PC-3 (cell line): ENCODE measurements around the gene CMC2. TPM values are rescaled to one million over a fixed set of nuclear protein-coding genes. Genes with fewer than 3 reads are reported as not detected.

Experiments used
- ATAC-seq: fragments of 200-7000 bp; cut with Tn5 transposase; 2 replicates; pipeline ENCODE4 v1.9.1; 2020; ENCODE audit warnings: mild to moderate bottlenecking, moderate library complexity
- BruUV-seq: library from RNA; stranded (reverse); fragments of 400-500 nt; replicated peaks from 2 replicates; lab custom pipeline; 2021; lab: Mats Ljungman, UMichigan
- CTCF ChIA-PET: fragments of 300-600 bp; sonication (Branson Sonifier 250); formaldehyde crosslinking; loops from one replicate; lab custom pipeline; 2022; ENCODE audit warnings: antibody characterized with exemption; lab: Charles Lee
- POLR2A ChIA-PET: fragments of 300-600 bp; sonication (Branson Sonifier 250); formaldehyde crosslinking; loops from one replicate; lab custom pipeline; 2022; ENCODE audit warnings: antibody characterized with exemption; ENCODE audit not compliant: unreplicated experiment; lab: Charles Lee
- DNase-seq: peaks from one replicate; pipeline ENCODE4 v3.0.0-alpha.2; 2015
- H2AFZ ChIP-seq: fragments of 300-600 bp; sonication (generic); 2 replicates; pipeline ENCODE4 v1.6.0; 2016; ENCODE audit warnings: antibody characterized with exemption, low read length
- H3F3A ChIP-seq: fragments of 300-600 bp; sonication (generic); one replicate; pipeline ENCODE4 v1.6.0; 2017; ENCODE audit warnings: antibody characterized with exemption, low read length, control low read depth, mild to moderate bottlenecking; ENCODE audit not compliant: unreplicated experiment
- H3K27ac ChIP-seq: fragments of 300-600 bp; sonication (generic); 2 replicates; pipeline ENCODE4 v1.5.1; 2016; ENCODE audit warnings: mild to moderate bottlenecking, low read length
- H3K27me3 ChIP-seq: fragments of 300-600 bp; sonication (generic); 2 replicates; pipeline ENCODE4 v1.6.1; 2016; ENCODE audit warnings: low read length, mixed read lengths
- H3K36me3 ChIP-seq: fragments of 300-600 bp; sonication (generic); 2 replicates; pipeline ENCODE4 v1.6.1; 2016; ENCODE audit warnings: low read depth, mixed run types, low read length, mixed read lengths
- H3K4me1 ChIP-seq: fragments of 300-600 bp; sonication (generic); 2 replicates; pipeline ENCODE4 v1.5.1; 2016; ENCODE audit warnings: low read length; ENCODE audit not compliant: insufficient read depth
- H3K4me2 ChIP-seq: fragments of 300-600 bp; sonication (generic); 2 replicates; pipeline ENCODE4 v1.6.0; 2016; ENCODE audit warnings: low read length
- H3K4me3 ChIP-seq: fragments of 300-600 bp; sonication (generic); 2 replicates; pipeline ENCODE4 v1.5.1; 2016; ENCODE audit warnings: mild to moderate bottlenecking, low read length, mixed read lengths
- H3K79me2 ChIP-seq: fragments of 300-600 bp; sonication (generic); 2 replicates; pipeline ENCODE4 v1.6.1; 2017; ENCODE audit warnings: low read length, mixed read lengths
- H3K9ac ChIP-seq: fragments of 300-600 bp; sonication (generic); 2 replicates; pipeline ENCODE4 v1.6.0; 2016; ENCODE audit warnings: mild to moderate bottlenecking, low read length
- H3K9me2 ChIP-seq: fragments of 300-600 bp; sonication (generic); replicated peaks from 2 replicates; pipeline ENCODE4 v1.6.1; 2016; ENCODE audit warnings: mixed run types, low read length, mixed read lengths
- H3K9me3 ChIP-seq: fragments of 300-600 bp; sonication (generic); 2 replicates; pipeline ENCODE4 v1.6.1; 2016; ENCODE audit warnings: low read length, mixed read lengths
- H4K20me1 ChIP-seq: fragments of 300-600 bp; sonication (generic); 2 replicates; pipeline ENCODE4 v1.6.1; 2016; ENCODE audit warnings: low read length, mixed read lengths
- CTCF ChIP-seq: fragments of 300-600 bp; sonication (generic); conservative IDR thresholded peaks from 2 replicates; pipeline ENCODE4 v1.5.1; 2017; ENCODE audit warnings: antibody characterized with exemption, low read depth, mild to moderate bottlenecking, low read length
- EZH2 ChIP-seq: fragments of 300-600 bp; sonication (generic); IDR thresholded peaks from one replicate; pipeline ENCODE4 v1.6.1; 2017; ENCODE audit warnings: antibody characterized with exemption, mild to moderate bottlenecking, low read length; ENCODE audit not compliant: unreplicated experiment
- EZH2phosphoT487 ChIP-seq: fragments of 300-600 bp; sonication (generic); IDR thresholded peaks from 2 replicates; pipeline ENCODE4 v1.6.1; 2018; ENCODE audit warnings: mild to moderate bottlenecking, antibody characterized with exemption, low read length, borderline replicate concordance
- intact Hi-C: fragments of 100-400 bp; cut with micrococcal nuclease; formaldehyde crosslinking; loops from 2 replicates; pipeline ENCODE4 v1.9.0; 2023
- total RNA-seq: library from RNA; depleted of rRNA; stranded (reverse); fragments of >200 nt; gene quantifications from 2 replicates; pipeline ENCODE4 v1.2.3, GENCODE V29; 2014

CMC2 gene
- total RNA-seq, 1 experiment from 2014 or later, result 86.2 TPM

- intact Hi-C loops, result no loop called here
- H3K4me1 ChIP-seq, result peaks cover 4% of the 10 kb centered on the region; the same call in 1 of the 2 replicates
- no peaks in the 10 kb centered on the region for H3K9me3 ChIP-seq
- no peak for ATAC-seq
- ChIA-PET CTCF (no interaction called here), POLR2A (no interaction called here)
- no peaks in the 10 kb centered on the region; the same call in 1 of the 2 replicates for H3K36me3 ChIP-seq
- no peaks in the 10 kb centered on the region for H3K27me3 ChIP-seq
- BruUV-seq, result no TSS peak
- H3K9me2 ChIP-seq, result no peaks in the 10 kb centered on the region
- H3K4me3 ChIP-seq, result no peak overlapping the region
- no peaks in the 10 kb centered on the region for H3F3A ChIP-seq
- H3K79me2 ChIP-seq, result peaks cover 17% of the 10 kb centered on the region; the same call in 1 of the 2 replicates
- H2AFZ ChIP-seq, result no peak overlapping the region
- TF ChIP-seq EZH2 (no peak), EZH2phosphoT487 (no peak), CTCF (no peak)
- no peak for DNase-seq
- no peaks in the 10 kb centered on the region for H4K20me1 ChIP-seq
- H3K9ac ChIP-seq, result no peak overlapping the region
- H3K4me2 ChIP-seq, result no peak overlapping the region
- H3K27ac ChIP-seq, result no peak overlapping the region
Observed at GRCh38 chr16:80982646-80983045, 24.0 kb downstream of the CMC2 start.

DNA sequence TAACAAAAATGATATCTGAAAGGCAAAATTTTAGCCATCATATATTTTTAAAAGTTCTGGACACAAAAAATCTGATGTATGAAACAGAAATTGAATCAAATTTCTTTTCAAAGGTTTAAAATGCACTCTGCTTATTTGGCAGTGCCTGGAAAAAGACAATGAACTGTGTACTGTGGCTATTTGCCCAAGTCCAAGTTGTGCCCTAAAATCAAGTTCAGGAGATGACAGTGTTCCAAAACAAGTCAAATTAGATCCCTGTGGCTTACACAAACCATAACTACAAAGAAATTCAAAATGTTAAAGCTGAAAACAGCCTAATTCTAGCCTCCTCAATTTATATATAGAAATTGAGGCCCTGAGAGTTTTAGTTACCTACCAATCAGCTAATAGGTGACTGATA lies 25.6 kb downstream of the CMC2 start:
- Histone ChIP-seq H3F3A (no peaks in the 10 kb centered on the region), H4K20me1 (no peaks in the 10 kb centered on the region), H3K9ac (no peak overlapping the region), H3K4me3 (no peak overlapping the region), H3K27ac (no peak overlapping the region), H2AFZ (no peak overlapping the region), H3K4me2 (no peak overlapping the region), H3K27me3 (no peaks in the 10 kb centered on the region), H3K4me1 (peaks cover 9% of the 10 kb centered on the region), H3K9me2 (no peaks in the 10 kb centered on the region), H3K9me3 (no peaks in the 10 kb centered on the region), H3K36me3 (no peaks in the 10 kb centered on the region; the same call in 1 of the 2 replicates), H3K79me2 (peaks cover 9% of the 10 kb centered on the region; the same call in 1 of the 2 replicates)
- TF ChIP-seq EZH2phosphoT487 (no peak), EZH2 (no peak), CTCF (no peak)
- no TSS peak for BruUV-seq
- POLR2A ChIA-PET, result no interaction called here
- DNase-seq (no peak), ATAC-seq (no peak)
- intact Hi-C loops, result no loop called here
- CTCF ChIA-PET, result no interaction called here

- peaks cover 2% of the 10 kb centered on the region; the same call in 1 of the 2 replicates for H3K36me3 ChIP-seq
Observed at GRCh38 chr16:80976946-80977345, 29.7 kb downstream of the CMC2 start.

More at GRCh38 chr16:80976946-80977345, 29.7 kb downstream of the CMC2 start:
- no peak overlapping the region for H3K4me2 ChIP-seq
- H3K4me1 ChIP-seq, result peaks cover 16% of the 10 kb centered on the region
- intact Hi-C loops, result no loop called here
- no peak overlapping the region for H2AFZ ChIP-seq
- H4K20me1 ChIP-seq, result no peaks in the 10 kb centered on the region
- H3K27ac ChIP-seq, result no peak overlapping the region
- no peaks in the 10 kb centered on the region for H3K9me3 ChIP-seq
- TF ChIP-seq CTCF (no peak), EZH2phosphoT487 (no peak), EZH2 (no peak)
- no peaks in the 10 kb centered on the region for H3K9me2 ChIP-seq
- no peaks in the 10 kb centered on the region for H3K27me3 ChIP-seq
- CTCF ChIA-PET, result no interaction called here
- no peak overlapping the region for H3K9ac ChIP-seq
- H3K4me3 ChIP-seq, result no peak overlapping the region
- POLR2A ChIA-PET, result no interaction called here
- no peaks in the 10 kb centered on the region for H3K79me2 ChIP-seq
- ATAC-seq, result no peak
- no peaks in the 10 kb centered on the region for H3F3A ChIP-seq
- DNase-seq, result no peak
- no TSS peak for BruUV-seq
